ENCODE data around the gene SOX6. TPM values are rescaled to one million over a fixed set of nuclear protein-coding genes. Genes with fewer than 3 reads are reported as not detected.

SOX6 gene
- total and polyA plus RNA-seq, 2 of the 13 experiments (the other 11 are each of a cell fraction or from before 2014, with no cell fraction given): 2.6 to 11.2 TPM

- TF ChIP-seq PITX1 (CRISPR knock-in tag; IDR thresholded peaks at IDR 0.05) (peak; percentile 77), NCOA5 (CRISPR knock-in tag; IDR thresholded peaks at IDR 0.05) (no peak), SMC3 (IDR thresholded peaks at IDR 0.05; ENCODE audit: low read length) (peak; percentile 21; the same call in 1 of the 2 replicates), NFE2L2 (IDR thresholded peaks at IDR 0.05; ENCODE audit: low read length) (no peak), ZFY (CRISPR knock-in tag; IDR thresholded peaks at IDR 0.05) (no peak), ZKSCAN8 (CRISPR knock-in tag; IDR thresholded peaks at IDR 0.05; ENCODE audit: borderline replicate concordance) (no peak), ZNF552 (CRISPR knock-in tag; IDR thresholded peaks at IDR 0.05; ENCODE audit: borderline replicate concordance) (no peak)
- TF ChIP-seq, protein P1, sequence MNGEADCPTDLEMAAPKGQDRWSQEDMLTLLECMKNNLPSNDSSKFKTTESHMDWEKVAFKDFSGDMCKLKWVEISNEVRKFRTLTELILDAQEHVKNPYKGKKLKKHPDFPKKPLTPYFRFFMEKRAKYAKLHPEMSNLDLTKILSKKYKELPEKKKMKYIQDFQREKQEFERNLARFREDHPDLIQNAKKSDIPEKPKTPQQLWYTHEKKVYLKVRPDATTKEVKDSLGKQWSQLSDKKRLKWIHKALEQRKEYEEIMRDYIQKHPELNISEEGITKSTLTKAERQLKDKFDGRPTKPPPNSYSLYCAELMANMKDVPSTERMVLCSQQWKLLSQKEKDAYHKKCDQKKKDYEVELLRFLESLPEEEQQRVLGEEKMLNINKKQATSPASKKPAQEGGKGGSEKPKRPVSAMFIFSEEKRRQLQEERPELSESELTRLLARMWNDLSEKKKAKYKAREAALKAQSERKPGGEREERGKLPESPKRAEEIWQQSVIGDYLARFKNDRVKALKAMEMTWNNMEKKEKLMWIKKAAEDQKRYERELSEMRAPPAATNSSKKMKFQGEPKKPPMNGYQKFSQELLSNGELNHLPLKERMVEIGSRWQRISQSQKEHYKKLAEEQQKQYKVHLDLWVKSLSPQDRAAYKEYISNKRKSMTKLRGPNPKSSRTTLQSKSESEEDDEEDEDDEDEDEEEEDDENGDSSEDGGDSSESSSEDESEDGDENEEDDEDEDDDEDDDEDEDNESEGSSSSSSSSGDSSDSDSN (CRISPR knock-in tag; IDR thresholded peaks at IDR 0.05): no peak
These were observed 241.1 kb downstream of the SOX6 start (continued) for GRCh38 chr11:16114978-16115871.

DNA sequence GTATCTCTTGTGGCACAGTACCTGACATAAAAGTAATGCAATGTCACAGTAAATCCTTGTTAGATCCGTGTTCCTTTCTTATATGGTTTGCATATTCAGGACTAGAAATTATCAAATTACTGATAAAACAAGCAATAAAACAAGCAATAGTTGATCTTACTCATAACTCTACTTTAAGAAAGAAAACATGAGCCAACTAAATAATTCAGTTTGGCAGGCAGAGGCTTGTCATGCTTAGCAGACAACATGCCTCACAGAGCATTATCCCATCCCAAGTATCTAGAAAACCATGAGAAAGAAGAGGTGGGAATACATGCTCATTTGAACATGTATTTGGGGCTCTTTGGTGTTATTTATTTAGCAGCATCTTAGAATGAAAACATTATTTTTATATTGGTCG lies 241.9 kb downstream of the SOX6 start:
- POLR2A ChIA-PET: interaction anchor here (1.2 to 1.4 kb wide), 2 partner anchors 27 to 70 kb away, joined by 5 read pairs; no protein-coding TSS in a partner anchor
- intact Hi-C loops (cut with micrococcal nuclease; ENCODE audit: unreplicated experiment): loop anchor here (2.0 kb wide), 2 partner anchors 40 to 70 kb away; no protein-coding TSS in a partner anchor
- no TSS peak for BruUV-seq (replicated peaks)
- no peak for TF ChIP-seq FOXK2 (IDR thresholded peaks at IDR 0.05)
- no peak for TF ChIP-seq JUNB (CRISPR knock-in tag; IDR thresholded peaks at IDR 0.05; ENCODE audit: borderline replicate concordance)
- TF ChIP-seq ZNF264 (CRISPR knock-in tag; IDR thresholded peaks at IDR 0.05): no peak
- no peak for TF ChIP-seq ZNF781 (CRISPR knock-in tag; IDR thresholded peaks at IDR 0.05; ENCODE audit: borderline replicate concordance, not compliant biosample characterization)
- TF ChIP-seq TP53 (CRISPR knock-in tag; conservative IDR thresholded peaks at IDR 0.05): no peak
- no peak for TF ChIP-seq SIX4 (CRISPR knock-in tag; IDR thresholded peaks at IDR 0.05)

More for the DNA sequence above, 241.9 kb downstream of the SOX6 start:
- FAIRE-seq (no peak), ATAC-seq (peak; percentile 20; the same call in 1 of the 3 replicates), DNase-seq (ENCODE audit: low spot score) (no peak)
- H3K4me2 ChIP-seq (ENCODE audit: low read depth, low read length): peak overlapping the region; percentile 61
- no peaks in the 10 kb centered on the region for H3K27me3 ChIP-seq (ENCODE audit: control insufficient read depth in 1 of 2, insufficient read depth in 2 of 2, low read length in 2 of 2)
- no peak overlapping the region for H3K27ac ChIP-seq (ENCODE audit: extremely low read length, insufficient read depth, low read length)
- H4K20me1 ChIP-seq (ENCODE audit: insufficient read depth, low read length): no peaks in the 10 kb centered on the region
- H3K4me3 ChIP-seq (replicated peaks in 1 of 3; ENCODE audit: insufficient read depth in 1 of 3, low read depth in 2 of 3, low read length in 3 of 3): no peak overlapping the region
- WGBS (ENCODE audit: low lambda C conversion rate): 22% methylated on average over 2 of the region's 2 CpGs
- H3K79me2 ChIP-seq (ENCODE audit: insufficient read depth, low read length): no peaks in the 10 kb centered on the region
- H3K9ac ChIP-seq (ENCODE audit: insufficient read depth, low read depth, low read length): no peak overlapping the region
- no peaks in the 10 kb centered on the region for H3K9me3 ChIP-seq (ENCODE audit: low read length)
- no peaks in the 10 kb centered on the region for H3K36me3 ChIP-seq (replicated peaks in 1 of 2; ENCODE audit: control insufficient read depth in 1 of 2, insufficient read depth in 2 of 2, low read length in 2 of 2)
- in situ Hi-C loops (cut with HindIII; ENCODE audit: extremely low pct_ligation_motif_present, low pct_unique_long_range_greater_than_20kb): no loop called here
- H2AFZ ChIP-seq (ENCODE audit: low read length): no peak overlapping the region
- peaks cover 60% of the 10 kb centered on the region for H3K4me1 ChIP-seq (ENCODE audit: insufficient read depth, low read length)
- CTCF ChIA-PET (ENCODE audit: low intra/inter-chr PET ratio, low total read pairs): no interaction called here
